Measurements from ENCODE around the gene PHKA2.

PHKA2 gene

GRCh38 chrX:18886344-18887161 is 97.4 kb downstream of the PHKA2 start:
- peak overlapping the region; percentile 23; the same call in 1 of the 2 replicates for H3K4me3 ChIP-seq (ENCODE audit: low read depth, low read length)
- TF ChIP-seq CTCF (IDR thresholded peaks at IDR 0.05; ENCODE audit: low read depth, low read length): peak; percentile 41

GRCh38 chrX:18886005-18886343 is 97.9 kb downstream of the PHKA2 start:
- H3K4me3 ChIP-seq (ENCODE audit: low read depth, low read length): no peak overlapping the region
- no peak for TF ChIP-seq CTCF (IDR thresholded peaks at IDR 0.05; ENCODE audit: low read depth, low read length)

GRCh38 chrX:18885328-18886004 is 98.4 kb downstream of the PHKA2 start:
- H3K4me3 ChIP-seq (ENCODE audit: low read depth, low read length): no peak overlapping the region
- TF ChIP-seq CTCF (IDR thresholded peaks at IDR 0.05; ENCODE audit: low read depth, low read length): no peak

GRCh38 chrX:18884916-18885315 is 99.0 kb downstream of the PHKA2 start:
- no peak overlapping the region for H3K4me3 ChIP-seq (ENCODE audit: low read depth, low read length)
- TF ChIP-seq CTCF (IDR thresholded peaks at IDR 0.05; ENCODE audit: low read depth, low read length): no peak

DNA sequence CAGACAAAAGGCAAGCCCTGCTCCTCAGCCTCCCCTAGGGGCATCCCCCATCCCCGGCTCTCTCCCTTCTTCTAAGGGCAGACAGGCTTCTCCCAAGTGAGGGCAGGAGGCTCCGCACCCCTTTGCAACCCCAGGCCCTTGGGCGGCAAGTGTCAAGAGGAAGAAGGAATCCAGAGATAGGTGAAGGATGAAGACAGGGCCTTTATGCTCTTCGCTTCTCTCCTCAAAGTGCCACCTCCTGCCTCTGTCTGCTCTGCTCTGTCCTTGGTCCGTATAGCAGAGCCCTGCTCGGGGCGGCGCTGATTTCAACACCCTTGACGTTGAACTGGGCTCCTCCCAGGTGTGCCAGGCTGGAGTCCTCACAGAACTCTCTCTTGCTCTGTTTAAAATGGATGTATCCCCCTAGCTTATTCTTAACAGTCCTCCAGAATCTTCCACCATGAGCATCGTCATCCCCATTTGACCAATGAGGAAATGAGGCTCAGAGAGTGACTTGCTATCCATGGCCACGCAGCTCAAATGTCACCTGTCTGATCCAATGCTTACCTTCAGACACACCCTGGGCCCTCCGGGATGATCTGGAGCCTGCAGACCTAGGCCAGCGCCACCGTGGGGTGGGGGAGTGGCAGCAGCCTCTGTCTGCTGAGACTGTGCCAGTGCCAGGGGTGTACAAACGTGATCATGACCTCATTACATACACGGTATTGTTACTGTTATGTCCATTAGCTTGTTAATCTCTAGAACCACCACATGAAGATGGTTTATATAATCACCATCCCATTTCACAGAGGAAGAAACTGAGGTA is 99.8 kb downstream of the PHKA2 start:
- no peak for TF ChIP-seq CTCF (IDR thresholded peaks at IDR 0.05; ENCODE audit: low read depth, low read length)

GRCh38 chrX:18883234-18883960 is 100.5 kb downstream of the PHKA2 start:
- H3K4me3 ChIP-seq (ENCODE audit: low read depth, low read length): no peak overlapping the region
- TF ChIP-seq CTCF (IDR thresholded peaks at IDR 0.05; ENCODE audit: low read depth, low read length): no peak

More for the DNA sequence above, 99.8 kb downstream of the PHKA2 start:
- no peak overlapping the region for H3K4me3 ChIP-seq (ENCODE audit: low read depth, low read length)

Data from WI38 (cell line).